ENCODE data around the gene MSI2. TPM values are rescaled to one million over a fixed set of nuclear protein-coding genes. Genes with fewer than 3 reads are reported as not detected.

The MSI2 gene
- total RNA-seq, 2 donors from 2014 or later = 88.3 to 114 TPM

DNA sequence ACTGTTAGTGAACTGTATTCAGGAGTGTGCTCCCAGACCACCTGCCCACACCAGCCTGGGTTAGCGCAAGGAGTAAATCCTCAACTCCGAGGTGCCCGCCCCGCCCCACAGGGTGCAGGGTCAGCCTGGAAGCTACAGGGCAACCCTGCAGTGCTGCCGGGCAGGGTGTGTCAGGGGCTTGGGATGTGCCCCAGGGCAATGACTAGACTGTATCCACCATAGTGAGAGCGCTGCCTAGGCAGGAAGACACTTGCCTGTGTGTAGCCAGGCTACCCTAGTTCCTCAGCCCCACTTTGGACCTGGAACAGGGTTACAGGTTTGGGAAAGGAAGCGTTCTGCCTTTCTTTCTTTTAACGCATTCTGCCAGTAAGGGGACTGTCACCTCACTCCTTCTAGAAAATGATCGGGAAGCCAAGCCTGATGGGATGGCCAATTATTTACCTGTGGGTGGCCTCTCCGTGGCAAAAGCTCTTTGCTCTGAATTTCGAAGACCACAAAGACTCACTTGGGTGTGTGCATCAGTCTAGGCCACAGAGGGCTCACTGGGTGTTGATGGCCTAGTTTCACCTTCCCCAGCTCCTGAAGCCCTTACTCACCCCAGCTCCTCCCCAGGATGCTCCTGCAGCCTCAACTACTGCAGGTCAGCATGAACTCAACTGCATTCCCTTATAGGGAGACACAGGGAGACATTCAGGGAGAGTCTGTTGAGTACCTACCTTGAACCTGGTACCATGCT is 397.9 kb downstream of the MSI2 start:
- H3K36me3 Mint-ChIP-seq (ENCODE audit: low read depth) = peaks cover 20% of the 10 kb centered on the region
- H3K27ac Mint-ChIP-seq = no peak overlapping the region

DNA sequence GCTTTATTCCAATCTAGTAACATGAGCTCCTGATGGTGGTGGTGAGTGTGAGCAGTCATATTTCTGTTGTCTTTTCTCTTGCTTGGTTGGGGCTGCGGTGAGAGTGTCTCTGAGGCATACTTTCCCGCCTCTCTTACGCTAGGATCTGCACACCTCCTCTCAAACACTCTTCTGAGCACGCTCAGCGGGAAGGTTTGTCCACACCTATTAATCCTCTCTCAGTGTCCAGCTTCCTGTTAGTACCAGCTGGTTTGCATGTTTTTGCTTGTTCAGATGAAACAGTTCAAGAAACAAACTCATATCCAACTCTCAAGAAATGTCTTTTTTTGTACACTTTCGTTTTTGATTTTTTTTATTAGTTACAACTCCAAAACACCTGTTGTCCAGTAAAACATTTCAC is 399.2 kb downstream of the MSI2 start:
- H3K4me1 Mint-ChIP-seq = no peaks in the 10 kb centered on the region
- Histone ChIP-seq H3K36me3 (ENCODE audit: control insufficient read depth, insufficient read depth, low read length) (peaks cover 21% of the 10 kb centered on the region), H3K27ac (ENCODE audit: low read depth, low read length) (no peak overlapping the region), H3K4me3 (ENCODE audit: low read length) (no peak overlapping the region), H3K9me3 (ENCODE audit: control insufficient read depth, low read length) (no peaks in the 10 kb centered on the region), H3K9ac (ENCODE audit: extremely low read depth, low read length, poor library complexity, severe bottlenecking) (no peak overlapping the region), H3K4me1 (ENCODE audit: control insufficient read depth, insufficient read depth, low read length) (no peaks in the 10 kb centered on the region), H3K27me3 (ENCODE audit: control insufficient read depth, insufficient read depth, low read length, poor library complexity, severe bottlenecking) (no peaks in the 10 kb centered on the region)
- TF ChIP-seq, protein P1, sequence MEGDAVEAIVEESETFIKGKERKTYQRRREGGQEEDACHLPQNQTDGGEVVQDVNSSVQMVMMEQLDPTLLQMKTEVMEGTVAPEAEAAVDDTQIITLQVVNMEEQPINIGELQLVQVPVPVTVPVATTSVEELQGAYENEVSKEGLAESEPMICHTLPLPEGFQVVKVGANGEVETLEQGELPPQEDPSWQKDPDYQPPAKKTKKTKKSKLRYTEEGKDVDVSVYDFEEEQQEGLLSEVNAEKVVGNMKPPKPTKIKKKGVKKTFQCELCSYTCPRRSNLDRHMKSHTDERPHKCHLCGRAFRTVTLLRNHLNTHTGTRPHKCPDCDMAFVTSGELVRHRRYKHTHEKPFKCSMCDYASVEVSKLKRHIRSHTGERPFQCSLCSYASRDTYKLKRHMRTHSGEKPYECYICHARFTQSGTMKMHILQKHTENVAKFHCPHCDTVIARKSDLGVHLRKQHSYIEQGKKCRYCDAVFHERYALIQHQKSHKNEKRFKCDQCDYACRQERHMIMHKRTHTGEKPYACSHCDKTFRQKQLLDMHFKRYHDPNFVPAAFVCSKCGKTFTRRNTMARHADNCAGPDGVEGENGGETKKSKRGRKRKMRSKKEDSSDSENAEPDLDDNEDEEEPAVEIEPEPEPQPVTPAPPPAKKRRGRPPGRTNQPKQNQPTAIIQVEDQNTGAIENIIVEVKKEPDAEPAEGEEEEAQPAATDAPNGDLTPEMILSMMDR (conservative IDR thresholded peaks at IDR 0.05) = no peak
- no peak for DNase-seq
- H3K27me3 Mint-ChIP-seq (ENCODE audit: insufficient read depth) = no peaks in the 10 kb centered on the region
- H3K36me3 Mint-ChIP-seq (ENCODE audit: low read depth) = peaks cover 25% of the 10 kb centered on the region
- WGBS, 2 experiments (ENCODE audit: insufficient coverage in 1 of 2, insufficient read length in 1 of 2) = 91 to 100% methylated on average over 4 to 6 of the region's 6 CpGs
- no peaks in the 10 kb centered on the region for H3K9me3 Mint-ChIP-seq
- H3K4me3 Mint-ChIP-seq = no peak overlapping the region
- H3K27ac Mint-ChIP-seq = no peak overlapping the region

More for the DNA sequence above, 397.9 kb downstream of the MSI2 start:
- Mint-ChIP-seq H3K4me3 (no peak overlapping the region), H3K27me3 (ENCODE audit: insufficient read depth) (no peaks in the 10 kb centered on the region), H3K4me1 (no peaks in the 10 kb centered on the region), H3K9me3 (no peaks in the 10 kb centered on the region)
- no peak overlapping the region for H3K4me3 ChIP-seq (ENCODE audit: low read length)
- H3K27ac ChIP-seq (ENCODE audit: low read depth, low read length) = no peak overlapping the region
- no peak for DNase-seq
- H3K9me3 ChIP-seq (ENCODE audit: control insufficient read depth, low read length) = no peaks in the 10 kb centered on the region
- 85 to 91% methylated on average over 7 to 11 of the region's 11 CpGs for WGBS, 2 experiments (ENCODE audit: insufficient coverage in 1 of 2, insufficient read length in 1 of 2)
- peaks cover 16% of the 10 kb centered on the region for H3K36me3 ChIP-seq (ENCODE audit: control insufficient read depth, insufficient read depth, low read length)
- H3K4me1 ChIP-seq (ENCODE audit: control insufficient read depth, insufficient read depth, low read length) = no peaks in the 10 kb centered on the region
- no peak overlapping the region for H3K9ac ChIP-seq (ENCODE audit: extremely low read depth, low read length, poor library complexity, severe bottlenecking)
- H3K27me3 ChIP-seq (ENCODE audit: control insufficient read depth, insufficient read depth, low read length, poor library complexity, severe bottlenecking) = no peaks in the 10 kb centered on the region
- TF ChIP-seq, protein P1 (conservative IDR thresholded peaks at IDR 0.05) = no peak

DNA sequence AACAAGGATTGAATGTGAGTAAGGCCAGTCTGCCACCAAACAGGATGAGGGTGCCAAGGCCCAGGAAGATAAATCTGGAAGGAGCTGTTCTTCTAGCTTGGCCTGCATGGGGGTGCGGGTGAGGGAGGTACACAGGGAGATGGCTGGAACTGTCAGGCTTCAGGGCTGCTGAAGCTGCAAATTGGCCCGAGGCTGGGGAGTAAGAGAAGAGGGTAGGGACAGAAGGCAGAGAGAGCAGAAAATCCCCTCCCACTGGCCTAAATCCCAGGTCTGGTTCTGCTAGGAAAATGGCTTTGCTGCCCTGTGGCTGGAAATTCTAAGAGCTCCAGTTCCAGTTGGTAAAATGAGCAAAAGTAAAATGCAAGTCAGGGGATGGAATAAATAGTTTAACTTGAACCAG is 400.9 kb downstream of the MSI2 start:
- TF ChIP-seq, protein P1 (conservative IDR thresholded peaks at IDR 0.05) = no peak
- peaks cover 25% of the 10 kb centered on the region for H3K36me3 Mint-ChIP-seq (ENCODE audit: low read depth)
- no peak overlapping the region for H3K9ac ChIP-seq (ENCODE audit: extremely low read depth, low read length, poor library complexity, severe bottlenecking)
- H3K27ac ChIP-seq (ENCODE audit: low read depth, low read length) = no peak overlapping the region
- H3K4me1 Mint-ChIP-seq = peaks cover 4% of the 10 kb centered on the region
- H3K9me3 Mint-ChIP-seq = no peaks in the 10 kb centered on the region
- no peak overlapping the region for H3K4me3 ChIP-seq (ENCODE audit: low read length)
- H3K36me3 ChIP-seq (ENCODE audit: control insufficient read depth, insufficient read depth, low read length) = peaks cover 14% of the 10 kb centered on the region
- no peaks in the 10 kb centered on the region for H3K9me3 ChIP-seq (ENCODE audit: control insufficient read depth, low read length)
- WGBS, 2 experiments (ENCODE audit: insufficient coverage in 1 of 2, insufficient read length in 1 of 2) = 93% methylated on average over 2 of the region's 2 CpGs; no CpG with 5 or more reads in 1 of the 2 experiments
- no peaks in the 10 kb centered on the region for H3K4me1 ChIP-seq (ENCODE audit: control insufficient read depth, insufficient read depth, low read length)
- H3K27me3 Mint-ChIP-seq (ENCODE audit: insufficient read depth) = no peaks in the 10 kb centered on the region
- H3K27me3 ChIP-seq (ENCODE audit: control insufficient read depth, insufficient read depth, low read length, poor library complexity, severe bottlenecking) = no peaks in the 10 kb centered on the region
- no peak for DNase-seq
- no peak overlapping the region for H3K27ac Mint-ChIP-seq
- no peak overlapping the region for H3K4me3 Mint-ChIP-seq

All from endodermal cell (in vitro differentiated cells).